Measurements from ENCODE around the gene RFX8. TPM values are rescaled to one million over a fixed set of nuclear protein-coding genes. Genes with fewer than 3 reads are reported as not detected.

The RFX8 gene
- total and polyA plus RNA-seq, 9 of the 15 experiments (the other 6 are each of a cell fraction or from before 2014, with no cell fraction given) = not detected

- Histone ChIP-seq H3K4me1 (replicated peaks in 1 of 2; ENCODE audit: control insufficient read depth in 2 of 2, insufficient read depth in 2 of 2, low read length in 2 of 2) (no peaks in the 10 kb centered on the region), H4K20me1 (replicated peaks; ENCODE audit: control insufficient read depth, insufficient read depth, low read length) (no peaks in the 10 kb centered on the region), H3K36me3 (ENCODE audit: control insufficient read depth, insufficient read depth, low read length) (no peaks in the 10 kb centered on the region), H3K4me3 (no peak overlapping the region), H3K27me3 (ENCODE audit: control insufficient read depth in 2 of 2, insufficient read depth in 2 of 2, low read length in 2 of 2) (peaks cover 14 to 44% of the 10 kb centered on the region in 2 experiments; a peak in 4 of 5 replicates), H3K27ac (ENCODE audit: extremely low read depth, low read depth, low read length) (no peak overlapping the region), H3K9me3 (replicated peaks; ENCODE audit: control insufficient read depth, insufficient read depth, low read depth, low read length) (no peaks in the 10 kb centered on the region), H3K9ac (ENCODE audit: insufficient read depth in 1 of 2, low read depth in 2 of 2, low read length in 2 of 2) (no peak overlapping the region), H3K4me2 (ENCODE audit: insufficient read depth, low read length) (no peak overlapping the region), H2AFZ (ENCODE audit: low read depth, low read length) (no peak overlapping the region), H3K79me2 (ENCODE audit: control insufficient read depth, insufficient read depth, low read length) (no peaks in the 10 kb centered on the region), H3K9me1 (ENCODE audit: control insufficient read depth, insufficient read depth, low read length) (no peaks in the 10 kb centered on the region)
- ChIA-PET CTCF (ENCODE audit: low intra/inter-chr PET ratio) (no interaction called here), POLR2A (no interaction called here)
- BruUV-seq (replicated peaks) = no TSS peak
- DNase-seq (ENCODE audit: extremely low read depth in 1 of 4, low spot score in 3 of 4) (no peak), ATAC-seq (no peak), FAIRE-seq (no peak)
- in situ Hi-C loops (cut with MboI) = no loop called here
- intact Hi-C loops (cut with micrococcal nuclease) = no loop called here
- 0% methylated on average over 1 of the region's 1 CpG for WGBS (ENCODE audit: insufficient coverage, low coverage, missing lambda C conversion rate)
- no peak for TF ChIP-seq TCFL5 (CRISPR knock-in tag; conservative IDR thresholded peaks at IDR 0.05)
- no peak for TF ChIP-seq TCF7 (IDR thresholded peaks at IDR 0.05; ENCODE audit: borderline replicate concordance)
- TF ChIP-seq RBBP5 (IDR thresholded peaks at IDR 0.05; ENCODE audit: borderline replicate concordance, insufficient read depth, low read length, poor library complexity, severe bottlenecking) = no peak
- TF ChIP-seq ZNF133 (CRISPR knock-in tag; IDR thresholded peaks at IDR 0.05) = no peak
- TF ChIP-seq SMAD3 (CRISPR knock-in tag; conservative IDR thresholded peaks at IDR 0.05) = no peak
- no peak for TF ChIP-seq SMARCE1 (IDR thresholded peaks at IDR 0.05)
- TF ChIP-seq MGA (IDR thresholded peaks at IDR 0.05) = no peak
- no peak for TF ChIP-seq ZNF431 (CRISPR knock-in tag; IDR thresholded peaks at IDR 0.05)
These were observed 102.1 kb downstream of the RFX8 start for GRCh38 chr2:101372792-101373191.

Data from K562 (cell line).